Measurements from ENCODE around the gene CSF3. TPM values are rescaled to one million over a fixed set of nuclear protein-coding genes. Genes with fewer than 3 reads are reported as not detected.
A peak's percentile ranks its signal among the peaks of the same experiment; 100 is the strongest.

CSF3 gene
- total RNA-seq, 2 experiments from 2014 or later = not detected

DNA sequence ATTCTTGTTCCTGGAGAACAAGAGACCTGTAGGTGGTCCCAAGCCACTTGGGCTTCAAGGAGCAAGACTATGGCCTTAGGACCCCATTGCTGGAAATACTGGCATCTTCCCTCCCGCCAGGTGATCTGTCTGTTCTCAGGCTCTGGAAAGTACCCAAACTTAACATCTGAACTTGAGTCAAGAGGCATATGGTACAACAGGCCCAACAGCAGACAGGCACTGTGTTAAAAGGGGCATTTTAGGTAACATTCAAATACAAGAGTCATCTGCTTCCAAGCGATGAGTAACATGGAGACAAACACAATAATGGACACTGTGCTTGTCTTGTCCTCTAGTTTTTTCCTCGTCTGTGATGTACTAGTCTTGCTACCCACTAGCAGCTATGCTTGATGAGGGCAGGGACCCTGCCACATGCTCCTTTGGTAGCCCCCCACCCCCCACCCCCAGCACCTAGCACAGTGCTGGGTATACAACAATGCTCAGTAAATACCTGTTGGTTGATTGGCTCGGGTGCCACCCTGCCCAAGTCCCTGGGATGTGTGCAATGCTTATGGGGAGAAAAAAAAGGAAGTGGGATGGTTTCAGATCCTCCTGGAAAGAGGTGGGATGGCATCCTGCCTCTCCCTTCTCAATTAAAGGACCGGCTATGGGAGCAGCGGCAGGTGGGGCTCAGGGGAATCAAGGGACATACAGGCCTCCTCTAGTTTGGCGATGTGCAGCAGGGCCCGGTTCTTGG lies 19.4 kb downstream of the CSF3 start:
- POLR2A ChIA-PET = interaction anchor here (0.7 kb wide), 1 partner anchor 54 kb away, joined by 3 read pairs; the partner anchor contains the start of gene PSMD3
- ATAC-seq (ENCODE audit: low read depth) (no peak), DNase-seq (no peak)
- Mint-ChIP-seq H3K27ac (no peak overlapping the region), H3K4me3 (no peak overlapping the region), H3K4me1 (no peaks in the 10 kb centered on the region), H3K27me3 (no peaks in the 10 kb centered on the region), H3K36me3 (peaks cover 2% of the 10 kb centered on the region), H3K9me3 (no peaks in the 10 kb centered on the region)

DNA sequence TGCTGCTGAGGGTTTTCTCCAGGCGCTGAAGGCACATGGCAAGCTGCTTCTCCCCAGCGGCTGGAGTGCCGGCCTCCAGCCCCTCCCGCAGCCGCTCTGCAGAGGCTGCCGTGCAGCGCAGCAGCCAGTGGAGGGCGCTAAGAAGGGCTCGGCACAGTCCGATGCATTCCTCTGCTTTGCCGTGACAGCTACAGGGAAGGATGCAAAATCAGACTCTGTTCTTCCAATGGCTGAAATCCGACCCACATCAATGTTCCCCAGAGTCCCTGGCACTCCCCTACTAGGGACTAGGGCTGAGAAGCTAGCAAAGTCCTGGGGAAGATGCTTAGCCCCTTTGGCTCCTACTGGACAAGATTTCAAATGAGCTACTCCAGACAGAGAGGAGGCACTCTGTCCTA lies 19.9 kb downstream of the CSF3 start:
- Mint-ChIP-seq H3K27ac (no peak overlapping the region), H3K36me3 (no peaks in the 10 kb centered on the region), H3K27me3 (no peaks in the 10 kb centered on the region), H3K9me3 (no peaks in the 10 kb centered on the region), H3K4me3 (no peak overlapping the region), H3K4me1 (no peaks in the 10 kb centered on the region)
- no peak for ATAC-seq (ENCODE audit: low read depth)
- no peak for DNase-seq
- POLR2A ChIA-PET = interaction anchor here (0.7 kb wide), 1 partner anchor 55 kb away, joined by 3 read pairs; the partner anchor contains the start of gene PSMD3

DNA sequence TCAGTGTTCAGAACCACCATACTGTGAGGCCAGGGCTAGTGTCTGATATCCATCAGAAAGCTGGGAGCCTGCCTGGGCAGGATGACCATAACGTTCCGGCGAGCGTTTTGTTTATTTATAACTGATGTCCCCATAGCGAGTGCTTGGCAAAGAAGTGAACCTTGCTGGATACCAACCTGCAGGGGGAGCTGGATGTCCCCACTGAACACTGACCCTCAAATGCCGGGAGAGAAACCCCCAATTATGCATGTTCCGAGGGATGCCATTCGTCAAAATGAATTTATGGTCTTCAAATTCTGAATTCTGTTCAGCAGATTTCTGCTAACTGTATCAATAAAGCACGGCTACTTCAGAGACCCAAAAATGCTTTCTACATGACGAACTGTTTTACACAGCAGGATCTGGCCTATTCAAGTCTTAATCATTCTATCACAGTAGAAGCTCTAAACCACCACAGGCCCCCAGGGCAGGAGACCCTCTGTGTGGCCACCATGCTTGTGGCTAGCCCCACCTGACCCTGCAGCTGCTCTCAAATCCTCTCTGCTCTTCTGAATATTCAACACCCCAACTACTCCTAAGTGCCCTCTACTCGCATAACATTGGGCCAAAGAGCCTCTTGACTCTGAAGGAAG lies 23.8 kb downstream of the CSF3 start:
- Mint-ChIP-seq H3K36me3 (peaks cover 5% of the 10 kb centered on the region), H3K27me3 (no peaks in the 10 kb centered on the region), H3K9me3 (no peaks in the 10 kb centered on the region), H3K4me3 (no peak overlapping the region), H3K27ac (no peak overlapping the region), H3K4me1 (no peaks in the 10 kb centered on the region)
- DNase-seq (no peak), ATAC-seq (ENCODE audit: low read depth) (no peak)
- POLR2A ChIA-PET = interaction anchor here (0.5 kb wide), 1 partner anchor 8 kb away, joined by 4 read pairs; no protein-coding TSS in a partner anchor

DNA sequence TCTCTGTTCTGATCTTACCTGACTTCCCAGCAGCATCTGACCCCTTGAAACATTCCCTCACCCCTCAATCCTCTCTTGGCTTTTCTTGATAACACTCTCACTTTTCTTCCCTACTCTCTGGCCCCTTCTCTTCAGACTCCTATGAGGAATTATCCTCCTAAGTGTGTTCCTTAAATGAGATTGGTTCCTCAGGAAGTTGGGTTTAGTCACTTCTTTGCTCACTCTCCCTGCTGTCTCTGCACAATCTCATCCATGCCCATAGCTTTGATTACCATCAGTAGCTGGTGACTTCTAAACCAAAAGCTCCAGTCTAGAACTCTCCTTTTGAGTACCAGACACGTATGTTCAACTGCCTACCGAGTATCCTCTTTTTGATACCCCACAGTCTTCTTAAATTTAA lies 26.0 kb downstream of the CSF3 start:
- DNase-seq (no peak), ATAC-seq (ENCODE audit: low read depth) (no peak)
- Mint-ChIP-seq H3K9me3 (no peaks in the 10 kb centered on the region), H3K27ac (peak overlapping the region; percentile 6), H3K4me1 (no peaks in the 10 kb centered on the region), H3K4me3 (no peak overlapping the region), H3K36me3 (peaks cover 5% of the 10 kb centered on the region), H3K27me3 (no peaks in the 10 kb centered on the region)
- POLR2A ChIA-PET = no interaction called here

DNA sequence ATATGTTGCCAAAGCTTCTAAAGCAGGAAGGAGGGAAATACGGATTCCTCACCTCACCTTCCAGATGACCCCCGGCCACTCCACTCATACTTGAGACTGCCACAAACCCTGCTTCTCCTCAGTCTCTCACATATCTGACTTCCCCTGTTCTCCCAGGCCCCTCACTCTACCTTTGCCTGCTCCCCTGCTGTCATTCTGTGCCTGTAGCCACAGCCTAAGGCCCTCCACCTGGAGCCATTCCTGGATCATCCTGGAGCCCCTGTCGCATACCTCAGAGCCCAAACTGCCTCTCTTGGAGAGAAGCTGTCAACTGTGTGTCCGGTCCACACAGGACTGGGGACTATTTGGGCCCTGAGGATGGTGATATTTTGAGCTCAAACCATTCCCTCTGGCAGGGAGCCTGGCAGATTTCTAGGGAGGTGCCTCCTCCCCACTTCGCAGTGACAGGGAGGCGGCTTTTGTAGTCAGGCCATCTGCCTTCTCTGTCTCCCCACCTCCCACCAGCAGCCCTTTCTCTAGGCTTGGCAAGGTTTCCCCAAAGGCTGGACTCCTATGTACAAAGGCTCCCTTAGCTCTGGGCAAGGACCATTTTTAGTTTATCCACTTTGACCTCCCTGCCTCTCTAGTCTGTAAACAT lies 41.3 kb downstream of the CSF3 start:
- Mint-ChIP-seq H3K4me1 (peaks cover 14% of the 10 kb centered on the region), H3K27me3 (peaks cover 11% of the 10 kb centered on the region), H3K27ac (no peak overlapping the region), H3K9me3 (no peaks in the 10 kb centered on the region), H3K36me3 (peaks cover 5% of the 10 kb centered on the region), H3K4me3 (peak overlapping the region; percentile 20)
- POLR2A ChIA-PET = no interaction called here
- no peak for DNase-seq
- no peak for ATAC-seq (ENCODE audit: low read depth)

DNA sequence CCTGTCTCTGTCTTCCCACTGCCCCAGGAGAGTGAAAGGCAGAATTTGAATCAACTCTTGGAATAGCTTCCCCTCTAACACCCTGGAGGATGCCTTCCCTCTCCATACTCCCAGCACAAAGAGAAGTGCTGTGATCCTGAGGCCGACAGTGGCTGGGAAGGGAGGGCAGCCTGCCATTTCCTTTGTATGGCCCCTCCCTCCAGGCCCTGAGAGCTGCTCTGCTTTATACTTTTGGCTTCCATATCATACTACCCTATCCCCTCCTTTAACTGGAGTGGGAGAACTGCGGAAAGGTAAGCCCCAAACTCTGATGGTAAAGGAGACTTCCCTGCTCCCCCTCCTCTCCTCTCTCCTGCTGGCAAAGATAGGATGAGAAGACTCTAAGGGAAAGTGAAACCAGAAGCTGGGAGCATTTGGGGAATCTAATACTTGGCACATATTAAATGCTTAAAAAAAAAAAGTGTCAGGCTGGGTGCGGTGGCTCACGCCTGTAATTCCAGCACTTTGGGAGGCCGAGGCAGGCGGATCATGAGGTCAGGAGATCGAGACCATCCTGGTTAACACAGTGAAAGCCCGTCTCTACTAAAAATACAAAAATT lies 43.0 kb downstream of the CSF3 start:
- no peak overlapping the region for H3K27ac Mint-ChIP-seq

DNA sequence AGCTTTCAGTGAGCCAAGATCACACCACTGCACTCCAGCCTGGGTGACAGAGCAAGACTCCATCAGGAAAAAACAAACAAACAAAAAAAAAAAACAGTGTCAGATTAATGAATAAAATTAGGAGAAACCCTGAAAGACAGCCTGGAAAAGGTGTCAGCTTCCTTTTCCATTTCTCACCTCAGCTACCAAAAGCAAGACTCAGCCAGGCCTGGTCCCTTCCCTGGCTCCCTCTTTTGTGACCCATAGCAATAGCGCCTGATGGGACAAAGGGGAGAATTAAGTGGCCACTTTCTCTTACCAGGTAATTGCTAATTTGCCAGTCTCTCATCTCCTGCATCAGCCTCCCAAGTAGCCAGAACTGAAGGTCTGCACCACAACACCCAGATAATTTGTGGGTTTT lies 43.6 kb downstream of the CSF3 start:
- ATAC-seq (ENCODE audit: low read depth) (no peak), DNase-seq (no peak)
- POLR2A ChIA-PET = interaction anchor here (1.4 kb wide), 1 partner anchor 14 kb away, joined by 7 read pairs; no protein-coding TSS in a partner anchor
- Mint-ChIP-seq H3K9me3 (no peaks in the 10 kb centered on the region), H3K27ac (no peak overlapping the region), H3K4me1 (peaks cover 21% of the 10 kb centered on the region), H3K27me3 (peaks cover 26% of the 10 kb centered on the region), H3K36me3 (peaks cover 1% of the 10 kb centered on the region), H3K4me3 (no peak overlapping the region)

More for the DNA sequence above, 43.0 kb downstream of the CSF3 start:
- no peak for DNase-seq
- Mint-ChIP-seq H3K4me3 (no peak overlapping the region), H3K4me1 (peaks cover 21% of the 10 kb centered on the region), H3K36me3 (peaks cover 1% of the 10 kb centered on the region), H3K27me3 (peaks cover 21% of the 10 kb centered on the region), H3K9me3 (no peaks in the 10 kb centered on the region)
- no peak for ATAC-seq (ENCODE audit: low read depth)
- POLR2A ChIA-PET = interaction anchor here (1.4 kb wide), 1 partner anchor 13 kb away, joined by 7 read pairs; no protein-coding TSS in a partner anchor

DNA sequence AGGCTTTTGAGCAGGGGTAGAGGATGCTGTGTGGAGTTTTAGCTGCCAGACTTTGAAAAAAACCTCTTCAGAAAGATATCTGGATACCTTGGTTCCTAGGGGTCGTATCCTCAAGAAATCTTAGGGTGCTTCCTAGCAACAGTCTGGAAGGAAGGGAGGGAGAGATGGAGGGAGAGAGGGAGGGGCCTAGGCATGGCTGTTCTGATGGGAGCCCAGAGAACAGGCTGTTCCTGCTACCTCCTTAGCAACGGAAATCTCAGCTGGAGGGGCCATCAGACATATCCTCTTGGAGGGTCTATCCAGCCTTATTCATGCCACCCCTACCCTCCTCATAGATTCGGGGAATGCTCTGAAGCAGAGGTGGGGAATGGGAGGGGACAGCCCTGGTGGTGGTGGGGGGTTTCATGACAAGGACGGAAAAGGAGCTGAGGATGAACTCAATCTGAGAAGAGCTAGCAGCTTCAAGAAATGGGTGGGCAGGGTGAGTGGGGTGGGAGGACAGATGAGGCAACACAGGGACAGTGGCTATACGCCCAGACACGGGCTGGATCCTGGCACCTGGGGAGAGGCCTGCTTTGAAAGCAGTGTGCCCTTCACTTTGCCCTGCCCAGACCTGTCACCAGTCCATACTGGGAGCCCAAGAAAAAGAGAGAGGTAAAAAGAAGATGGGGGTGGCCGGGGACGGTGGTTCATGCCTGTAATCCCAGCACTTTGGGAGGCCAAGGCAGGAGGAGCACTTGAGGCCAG lies 44.7 kb downstream of the CSF3 start:
- no peak overlapping the region for H3K4me3 Mint-ChIP-seq
- no peaks in the 10 kb centered on the region for H3K9me3 Mint-ChIP-seq
- no peak overlapping the region for H3K27ac Mint-ChIP-seq
- POLR2A ChIA-PET = interaction anchor here (1.4 kb wide), 1 partner anchor 15 kb away, joined by 7 read pairs; no protein-coding TSS in a partner anchor
- no peaks in the 10 kb centered on the region for H3K36me3 Mint-ChIP-seq
- DNase-seq = no peak
- H3K27me3 Mint-ChIP-seq = peaks cover 33% of the 10 kb centered on the region
- H3K4me1 Mint-ChIP-seq = peaks cover 23% of the 10 kb centered on the region
- ATAC-seq (ENCODE audit: low read depth) = no peak

DNA sequence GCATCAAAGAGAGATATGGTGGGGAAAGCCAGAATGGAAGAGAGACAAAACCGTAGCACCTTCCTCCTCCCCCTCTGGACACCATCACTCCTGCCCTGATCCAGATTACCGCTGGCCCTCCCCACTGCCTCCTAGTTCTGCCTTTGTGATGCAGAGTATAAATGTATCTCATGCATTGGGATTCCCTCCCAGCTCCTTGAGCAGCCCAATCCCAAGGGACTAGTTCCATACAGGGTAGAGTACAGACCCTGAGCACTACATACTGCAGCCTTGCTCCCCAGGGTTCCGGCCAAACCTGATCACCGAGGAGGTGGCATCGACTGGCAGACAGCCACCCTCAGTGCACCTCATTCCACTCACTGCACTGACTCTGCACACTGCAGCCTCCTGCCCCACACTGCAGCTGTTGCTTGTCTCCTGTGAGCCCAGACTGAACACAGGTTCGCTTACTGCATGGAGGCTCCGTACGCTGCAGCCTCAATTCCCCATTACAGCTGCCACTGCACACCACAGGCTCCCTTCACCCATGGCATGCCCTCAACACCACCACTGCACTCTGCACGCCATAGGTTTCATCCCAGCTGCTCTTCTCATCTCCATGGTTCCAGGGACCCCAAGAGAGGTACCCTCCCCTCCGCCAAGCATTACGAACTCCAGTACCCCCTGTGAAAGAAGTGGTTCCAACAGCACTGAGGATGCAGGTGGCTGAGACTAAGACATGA lies 45.8 kb downstream of the CSF3 start:
- no peak overlapping the region for H3K27ac Mint-ChIP-seq
- POLR2A ChIA-PET = no interaction called here
- no peak for ATAC-seq (ENCODE audit: low read depth)
- no peaks in the 10 kb centered on the region for H3K36me3 Mint-ChIP-seq
- no peaks in the 10 kb centered on the region for H3K9me3 Mint-ChIP-seq
- H3K27me3 Mint-ChIP-seq = peaks cover 33% of the 10 kb centered on the region
- no peak for DNase-seq
- H3K4me1 Mint-ChIP-seq = peaks cover 27% of the 10 kb centered on the region
- no peak overlapping the region for H3K4me3 Mint-ChIP-seq

DNA sequence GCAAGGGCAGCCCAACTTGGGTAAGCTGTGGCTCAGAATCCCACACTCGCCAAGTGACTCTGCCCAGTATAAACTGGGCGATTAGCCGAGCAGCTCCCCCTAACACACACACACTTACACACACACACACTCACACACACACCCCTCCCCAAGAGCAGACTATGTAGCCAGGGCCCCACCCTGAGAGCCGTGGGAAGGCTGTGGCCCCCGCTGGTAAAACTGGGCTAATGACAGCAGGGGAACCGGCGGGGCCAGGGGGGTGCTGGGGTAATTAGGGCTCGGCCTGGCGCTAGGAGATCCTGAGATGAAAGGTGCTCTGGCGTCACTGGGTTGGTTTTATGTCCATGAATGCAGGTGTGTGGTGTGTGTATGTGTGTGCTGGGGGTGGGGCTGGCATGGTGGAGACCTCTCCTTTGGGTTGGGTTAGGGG lies 46.4 kb downstream of the CSF3 start:
- ATAC-seq (ENCODE audit: low read depth) (no peak), DNase-seq (no peak)
- H3K9me3 Mint-ChIP-seq = no peaks in the 10 kb centered on the region
- H3K4me3 Mint-ChIP-seq = peak overlapping the region; percentile 85
- H3K27ac Mint-ChIP-seq = peak overlapping the region; percentile 21
- POLR2A ChIA-PET = no interaction called here
- peaks cover 33% of the 10 kb centered on the region for H3K27me3 Mint-ChIP-seq
- peaks cover 27% of the 10 kb centered on the region for H3K4me1 Mint-ChIP-seq
- H3K36me3 Mint-ChIP-seq = no peaks in the 10 kb centered on the region

DNA sequence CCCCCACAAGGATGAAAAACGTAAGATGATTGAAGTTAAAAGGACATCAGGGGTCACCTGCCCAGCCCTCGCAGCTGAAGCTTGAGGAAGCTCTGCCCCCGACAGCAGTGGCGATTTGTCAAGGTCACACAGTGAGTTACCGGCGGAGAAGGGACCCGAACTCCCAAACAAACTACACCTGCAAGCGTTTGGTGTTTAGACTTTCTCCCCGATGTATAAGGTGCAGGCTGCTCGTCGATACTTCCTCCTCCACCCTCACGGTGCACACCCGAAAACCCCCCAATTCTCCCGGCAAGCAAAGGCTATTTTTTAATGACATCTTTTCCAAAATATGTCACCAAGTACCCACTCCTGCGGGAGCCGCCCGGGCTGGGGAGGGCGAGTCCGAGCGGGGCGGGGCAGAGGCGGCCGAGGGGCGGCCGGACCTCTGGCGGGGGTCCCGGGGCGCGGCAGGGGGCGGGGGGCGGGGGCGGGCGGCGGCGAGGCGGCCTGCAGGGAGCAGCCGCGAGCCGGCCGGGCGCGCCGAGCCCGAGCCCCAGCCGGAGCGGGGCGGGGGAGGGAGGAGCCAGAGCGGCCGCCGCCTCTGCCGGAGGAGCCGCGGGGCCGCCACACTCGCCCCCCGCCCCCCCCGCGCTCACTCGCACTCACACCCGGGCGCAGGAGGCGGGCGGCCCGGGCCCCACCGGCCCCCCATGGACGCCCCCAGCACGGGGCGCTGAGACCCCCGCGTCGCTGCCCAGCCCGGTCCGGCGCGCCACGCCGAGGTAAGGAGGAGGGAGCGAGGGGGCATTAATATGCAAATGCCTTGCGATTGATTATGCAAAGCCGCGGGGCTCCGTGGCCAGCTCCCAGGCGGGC lies 47.3 kb downstream of the CSF3 start, which contains the start of gene THRA:
TSS of gene THRA (plus strand) at position 637 of the 858 bp plus-strand sequence. CDS start 11,524 bp downstream, outside the sequence.
- ATAC-seq (ENCODE audit: low read depth) (peak; percentile 91), DNase-seq (peak; percentile 83)
- Mint-ChIP-seq H3K36me3 (no peaks in the 10 kb centered on the region), H3K27ac (peak within 1 kb of the TSS; percentile 72), H3K9me3 (no peaks in the 10 kb centered on the region), H3K4me3 (peak within 1 kb of the TSS; percentile 86), H3K27me3 (peaks cover 31% of the 10 kb centered on the region), H3K4me1 (peaks cover 31% of the 10 kb centered on the region)
- POLR2A ChIA-PET = interaction anchor here (1.2 to 1.5 kb wide), 3 partner anchors 8 to 50 kb away, joined by 3 to 8 read pairs (median 5); partner anchors contain the start of gene MED24
